BJ (cell line): ENCODE measurements around the gene C10orf143. TPM values are rescaled to one million over a fixed set of nuclear protein-coding genes. Genes with fewer than 3 reads are reported as not detected.

Experiments
- CTCF ChIA-PET: fragments of 350-600 bp; formaldehyde crosslinking; extraction: SDS; loops from one replicate; lab custom pipeline; 2021; ENCODE audit warnings: antibody characterized with exemption, inconsistent platforms; lab: Yijun Ruan, JAX
- POLR2A ChIA-PET: fragments of 300-600 bp; sonication (Branson Sonifier 250); formaldehyde crosslinking; extraction: SDS; loops from one replicate; lab custom pipeline; 2021; ENCODE audit warnings: antibody characterized with exemption; lab: Charles Lee
- DNase-seq: peaks from one replicate; pipeline ENCODE4 v3.0.0-alpha.2; 2011; ENCODE audit warnings: low read depth
- H3K27me3 ChIP-seq: 2 replicates; pipeline ENCODE4 v1.6.0; 2011; ENCODE audit warnings: low read length; ENCODE audit not compliant: control insufficient read depth, insufficient read depth
- H3K36me3 ChIP-seq: 2 replicates; pipeline ENCODE4 v1.5.1; 2011; ENCODE audit warnings: low read length; ENCODE audit not compliant: control insufficient read depth, insufficient read depth
- H3K4me3 ChIP-seq: 2 replicates; pipeline ENCODE4 v1.5.1; 2011; ENCODE audit warnings: low read depth, mild to moderate bottlenecking, control low read depth, low read length
- polyA plus RNA-seq: library from polyadenylated mRNA; depleted of rRNA; stranded (reverse); fragments of >200 nt; gene quantifications from 2 replicates; pipeline ENCODE4 v1.2.3, GENCODE V29; 2011
- TF ChIP-seq, protein P1 (sequence below): IDR thresholded peaks from 2 replicates; pipeline ENCODE4 v1.5.1; 2011; ENCODE audit warnings: low read depth, mild to moderate bottlenecking, control low read depth, inconsistent platforms, low read length, moderate library complexity; ENCODE audit not compliant: insufficient read depth

Gene C10orf143
- polyA plus RNA-seq, 1 experiment, result 2.0 TPM

DNA sequence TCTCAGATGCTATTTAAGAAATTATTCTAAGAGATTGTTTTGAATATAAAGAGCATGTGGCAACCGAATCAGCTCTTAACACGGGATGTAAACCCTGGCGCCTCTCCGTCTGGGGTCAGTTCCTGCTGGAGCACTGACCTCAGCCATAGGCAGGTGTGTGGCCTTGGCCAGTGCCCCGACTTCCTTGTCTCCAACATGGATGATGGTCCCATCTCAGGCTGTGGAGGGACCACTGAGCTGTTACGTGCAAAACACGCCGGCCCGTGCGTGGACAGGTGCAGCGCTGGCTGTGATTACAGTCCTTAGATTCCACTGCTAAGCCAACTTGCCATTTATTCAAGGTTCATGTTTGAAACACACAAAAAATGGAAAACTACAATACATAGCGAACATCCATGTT lies 59.9 kb downstream of the C10orf143 start:
- no peak for DNase-seq
- Histone ChIP-seq H3K36me3 (no peaks in the 10 kb centered on the region), H3K4me3 (no peak overlapping the region), H3K27me3 (no peaks in the 10 kb centered on the region)
- ChIA-PET CTCF (no interaction called here), POLR2A (no interaction called here)
- TF ChIP-seq, protein P1, sequence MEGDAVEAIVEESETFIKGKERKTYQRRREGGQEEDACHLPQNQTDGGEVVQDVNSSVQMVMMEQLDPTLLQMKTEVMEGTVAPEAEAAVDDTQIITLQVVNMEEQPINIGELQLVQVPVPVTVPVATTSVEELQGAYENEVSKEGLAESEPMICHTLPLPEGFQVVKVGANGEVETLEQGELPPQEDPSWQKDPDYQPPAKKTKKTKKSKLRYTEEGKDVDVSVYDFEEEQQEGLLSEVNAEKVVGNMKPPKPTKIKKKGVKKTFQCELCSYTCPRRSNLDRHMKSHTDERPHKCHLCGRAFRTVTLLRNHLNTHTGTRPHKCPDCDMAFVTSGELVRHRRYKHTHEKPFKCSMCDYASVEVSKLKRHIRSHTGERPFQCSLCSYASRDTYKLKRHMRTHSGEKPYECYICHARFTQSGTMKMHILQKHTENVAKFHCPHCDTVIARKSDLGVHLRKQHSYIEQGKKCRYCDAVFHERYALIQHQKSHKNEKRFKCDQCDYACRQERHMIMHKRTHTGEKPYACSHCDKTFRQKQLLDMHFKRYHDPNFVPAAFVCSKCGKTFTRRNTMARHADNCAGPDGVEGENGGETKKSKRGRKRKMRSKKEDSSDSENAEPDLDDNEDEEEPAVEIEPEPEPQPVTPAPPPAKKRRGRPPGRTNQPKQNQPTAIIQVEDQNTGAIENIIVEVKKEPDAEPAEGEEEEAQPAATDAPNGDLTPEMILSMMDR, result no peak

DNA sequence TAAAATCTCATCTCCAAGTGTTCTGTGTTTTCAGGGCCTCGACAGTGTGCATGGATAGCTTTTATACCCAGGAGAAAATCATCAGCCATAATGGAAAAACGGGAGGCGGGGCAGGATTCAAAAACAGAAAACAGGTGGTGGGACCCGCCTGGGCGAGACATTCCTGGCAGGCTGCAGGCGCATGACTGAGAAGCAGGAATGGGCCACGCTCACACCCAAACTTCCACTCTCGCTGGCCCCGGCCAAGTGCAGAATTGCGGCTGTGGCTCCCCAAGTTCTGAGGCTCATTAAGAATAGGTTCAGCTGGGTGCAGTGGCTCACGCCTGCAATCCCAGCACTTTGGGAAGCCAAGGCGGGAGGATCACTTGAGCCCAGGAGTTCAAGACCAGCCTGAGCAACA lies 60.6 kb downstream of the C10orf143 start:
- TF ChIP-seq, protein P1, result no peak
- Histone ChIP-seq H3K36me3 (no peaks in the 10 kb centered on the region), H3K27me3 (no peaks in the 10 kb centered on the region), H3K4me3 (no peak overlapping the region)
- ChIA-PET POLR2A (no interaction called here), CTCF (no interaction called here)
- DNase-seq, result no peak

DNA sequence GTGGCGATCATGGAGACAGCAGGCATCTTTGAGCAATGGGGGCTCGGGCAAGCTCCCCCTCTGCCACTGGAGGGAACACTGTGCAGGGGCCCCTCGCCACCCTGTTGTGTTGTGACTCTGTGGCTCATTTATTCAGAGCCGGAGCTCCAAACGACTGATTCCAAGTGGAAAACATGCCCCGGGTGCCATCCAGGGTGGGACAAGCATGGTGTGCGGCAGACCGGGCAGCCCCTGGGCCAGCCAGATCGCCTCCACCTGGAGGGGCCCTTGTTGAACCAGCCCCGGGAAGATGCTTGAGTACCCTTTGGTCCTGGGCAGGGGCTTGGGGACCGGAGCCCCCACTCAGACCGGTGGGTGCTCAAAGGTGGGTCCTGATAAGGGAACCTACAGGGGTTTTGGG lies 61.4 kb downstream of the C10orf143 start:
- ChIA-PET CTCF (no interaction called here), POLR2A (no interaction called here)
- Histone ChIP-seq H3K36me3 (no peaks in the 10 kb centered on the region), H3K4me3 (no peak overlapping the region), H3K27me3 (no peaks in the 10 kb centered on the region)
- DNase-seq, result no peak
- TF ChIP-seq, protein P1, result no peak

DNA sequence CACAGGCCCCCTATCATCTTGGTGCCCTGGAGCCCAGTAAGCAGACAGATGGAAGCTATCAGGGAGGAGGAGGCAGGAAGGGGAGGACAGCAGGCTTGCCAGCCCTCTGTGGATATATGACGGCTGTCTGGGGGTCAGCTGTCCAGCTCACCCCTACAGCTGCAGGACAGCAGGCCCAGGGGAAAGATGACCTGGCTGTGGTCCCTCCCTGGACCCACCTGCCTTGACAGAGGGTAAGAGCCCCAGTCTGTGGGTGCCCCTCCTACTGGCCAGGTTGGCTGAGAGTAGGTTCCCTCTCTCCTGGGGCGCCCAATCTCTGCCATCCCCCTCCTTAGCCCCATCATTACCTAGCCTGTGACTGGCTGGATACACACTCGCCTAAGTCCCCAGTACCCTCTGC lies 62.5 kb downstream of the C10orf143 start:
- TF ChIP-seq, protein P1, result no peak
- no peak overlapping the region for H3K4me3 ChIP-seq
- CTCF ChIA-PET, result no interaction called here
- no peak for DNase-seq
- H3K36me3 ChIP-seq, result no peaks in the 10 kb centered on the region
- no peaks in the 10 kb centered on the region for H3K27me3 ChIP-seq
- POLR2A ChIA-PET, result no interaction called here

DNA sequence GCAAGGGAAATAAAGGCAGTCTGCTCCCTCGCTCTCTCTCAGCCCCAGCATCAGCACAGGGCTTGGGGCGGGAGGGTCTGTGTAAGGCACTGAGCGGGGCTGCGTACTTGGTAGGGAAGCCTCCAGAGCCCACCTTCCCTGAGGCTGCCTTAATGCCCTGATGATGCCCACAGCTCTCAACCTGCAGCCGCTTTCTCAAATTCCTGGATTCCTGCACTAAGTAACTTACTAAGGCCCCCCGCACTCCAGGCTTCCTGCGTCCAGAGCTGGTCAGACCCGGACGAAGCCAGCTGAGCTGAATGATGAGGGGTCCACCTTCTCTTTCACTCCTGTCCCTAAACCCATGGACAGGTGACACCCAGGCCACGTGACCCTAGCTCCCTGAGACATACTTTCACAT lies 63.3 kb downstream of the C10orf143 start:
- TF ChIP-seq, protein P1, result no peak
- Histone ChIP-seq H3K4me3 (no peak overlapping the region), H3K36me3 (no peaks in the 10 kb centered on the region), H3K27me3 (no peaks in the 10 kb centered on the region)
- ChIA-PET POLR2A (no interaction called here), CTCF (no interaction called here)
- no peak for DNase-seq
